GM21723 (cell line): ENCODE measurements around the gene KRTAP4-6.
"Not testable (repeated sequence)": the region's sequence is repeated elsewhere in the genome, so short reads cannot be mapped to it uniquely, and the experiment has no call there.

Experiments
- ATAC-seq: cut with Tn5 transposase; IDR thresholded peaks from one replicate; pipeline ENCODE4 v1.9.1; 2021; ENCODE audit warnings: mild to moderate bottlenecking, moderate library complexity; ENCODE audit not compliant: unreplicated experiment

Gene KRTAP4-6

GRCh38 chr17:41107941-41108450 is 32.3 kb downstream of the KRTAP4-6 start:
- ATAC-seq, result no peak

DNA sequence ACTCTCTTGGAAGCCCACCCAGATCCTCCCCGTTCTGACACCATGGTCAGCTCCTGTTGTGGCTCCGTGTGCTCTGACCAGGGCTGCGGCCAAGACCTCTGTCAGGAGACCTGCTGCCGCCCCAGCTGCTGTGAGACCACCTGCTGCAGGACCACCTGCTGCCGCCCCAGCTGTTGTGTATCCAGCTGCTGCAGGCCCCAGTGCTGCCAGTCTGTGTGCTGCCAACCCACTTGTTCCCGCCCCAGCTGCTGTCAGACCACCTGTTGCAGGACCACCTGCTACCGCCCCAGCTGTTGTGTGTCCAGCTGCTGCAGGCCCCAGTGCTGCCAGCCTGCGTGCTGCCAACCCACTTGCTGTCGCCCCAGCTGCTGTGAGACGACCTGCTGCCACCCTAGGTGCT is 35.0 kb downstream of the KRTAP4-6 start, which contains the start of gene KRTAP4-9:
Gene KRTAP4-9 (plus strand): TSS at position 43 of the 400 bp plus-strand sequence. CDS start 0 bp downstream, at position 43.
- ATAC-seq, result not testable (repeated sequence)

DNA sequence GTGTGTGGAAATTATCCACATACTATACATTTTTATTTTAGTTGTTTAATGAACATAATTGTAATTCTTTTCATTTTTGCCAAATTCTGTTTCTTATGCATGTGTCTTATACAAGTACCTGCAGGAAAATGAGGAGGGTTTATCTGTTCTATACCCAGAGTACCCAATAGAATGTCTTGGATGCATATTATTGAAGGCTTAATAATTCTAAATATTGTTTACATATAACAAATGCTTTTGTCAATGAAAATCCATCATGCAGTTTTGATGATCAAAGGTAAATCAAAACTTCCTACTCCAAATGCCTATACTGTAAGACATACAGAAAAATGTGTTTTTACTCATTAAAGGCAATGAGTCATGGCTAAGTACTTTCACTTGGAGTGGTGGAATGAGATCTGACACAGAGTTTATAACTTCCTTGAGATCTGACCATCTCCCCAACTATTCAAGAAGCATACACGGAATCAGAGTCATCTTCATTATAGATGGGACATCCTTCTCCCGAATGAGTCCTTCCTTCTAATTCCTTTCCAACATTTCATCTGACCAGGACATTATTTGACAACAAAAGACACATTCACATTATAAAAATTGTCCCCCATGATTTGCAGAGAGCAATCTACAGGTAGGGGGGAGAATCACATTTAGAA is 35.8 kb downstream of the KRTAP4-6 start:
- ATAC-seq, result not testable (repeated sequence)

DNA sequence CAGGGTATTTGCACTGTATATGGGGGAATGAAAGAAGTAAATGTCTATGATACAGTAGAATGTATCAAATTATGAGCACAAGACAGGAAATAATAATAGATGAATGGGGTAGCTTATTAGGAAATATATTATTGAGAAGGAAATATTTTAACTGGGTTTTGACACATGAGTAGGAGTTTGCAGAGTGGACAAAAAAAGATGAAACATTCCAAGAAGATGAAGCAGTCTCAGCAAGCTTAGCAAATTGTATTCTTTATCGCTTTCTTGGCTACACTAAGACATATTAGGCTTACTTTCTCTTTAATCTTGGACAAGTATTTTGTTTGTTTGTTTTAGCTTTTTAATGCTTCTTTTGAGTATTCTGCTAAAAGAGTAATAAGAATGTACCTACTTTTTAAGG is 36.4 kb downstream of the KRTAP4-6 start:
- ATAC-seq, result no peak

- ATAC-seq, result no peak
These were observed 38.6 kb downstream of the KRTAP4-6 start, which contains the start of gene KRTAP4-16 for GRCh38 chr17:41101586-41102259. TSS of gene KRTAP4-16 (minus strand) at chr17:41102209. CDS start at chr17:41102209, 0 bp downstream.

GRCh38 chr17:41099682-41100480 is 40.5 kb downstream of the KRTAP4-6 start:
- ATAC-seq, result not testable (repeated sequence)

- ATAC-seq, result no peak
These were observed 41.9 kb downstream of the KRTAP4-6 start for GRCh38 chr17:41098481-41098880.

- no peak for ATAC-seq
These were observed 42.3 kb downstream of the KRTAP4-6 start, which contains the start of gene KRTAP4-8 for GRCh38 chr17:41098042-41098441. TSS of gene KRTAP4-8 (minus strand) at chr17:41098142. CDS start at chr17:41098084, 58 bp downstream.

DNA sequence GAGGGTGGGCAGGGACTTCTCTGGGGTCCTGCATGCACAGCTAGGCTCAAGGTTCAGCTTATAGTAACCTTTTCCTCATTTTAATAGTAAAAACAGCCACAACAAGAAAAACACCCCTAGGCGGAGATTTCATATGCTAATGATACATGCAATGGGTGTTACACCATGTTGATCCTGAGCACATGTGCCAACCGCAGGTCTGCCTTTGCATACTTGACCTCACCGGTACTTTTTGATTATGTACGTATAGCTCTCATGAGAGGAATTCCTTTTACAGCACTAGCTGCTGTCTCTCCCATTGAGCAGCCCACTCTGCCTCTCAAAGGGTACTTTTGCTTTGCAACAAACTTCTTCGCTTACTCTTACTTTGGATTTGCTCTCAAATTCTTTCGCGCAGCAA is 44.3 kb downstream of the KRTAP4-6 start:
- ATAC-seq, result no peak
